GM12865 (cell line): ENCODE data around the gene RCAN2.

Experiments
- DNase-seq: peaks from one replicate; pipeline ENCODE4 v3.0.0; 2010; ENCODE audit warnings: low read depth
- H3K4me3 ChIP-seq: 2 replicates; pipeline ENCODE4 v1.5.1; 2011; ENCODE audit warnings: mild to moderate bottlenecking, low read depth, low read length, control low read depth
- CTCF ChIP-seq: IDR thresholded peaks from 2 replicates; pipeline ENCODE4 v1.5.1; 2011; ENCODE audit warnings: low read length, control low read depth, low read depth, inconsistent platforms; ENCODE audit not compliant: insufficient read depth; ENCODE audit errors: missing control alignments

RCAN2 gene

GRCh38 chr6:46290421-46291274 is 200.6 kb downstream of the RCAN2 start:
- H3K4me3 ChIP-seq, result no peak overlapping the region
- TF ChIP-seq CTCF, result no peak
- DNase-seq, result no peak

GRCh38 chr6:46289898-46290297 is 201.4 kb downstream of the RCAN2 start:
- TF ChIP-seq CTCF, result no peak
- no peak overlapping the region for H3K4me3 ChIP-seq
- DNase-seq, result no peak

GRCh38 chr6:46288835-46289234 is 202.4 kb downstream of the RCAN2 start:
- no peak for TF ChIP-seq CTCF
- peak; percentile 21 for DNase-seq
- no peak overlapping the region for H3K4me3 ChIP-seq

GRCh38 chr6:46287681-46288080 is 203.6 kb downstream of the RCAN2 start:
- no peak for DNase-seq
- H3K4me3 ChIP-seq, result no peak overlapping the region
- no peak for TF ChIP-seq CTCF

GRCh38 chr6:46287043-46287442 is 204.2 kb downstream of the RCAN2 start:
- TF ChIP-seq CTCF, result no peak
- no peak overlapping the region for H3K4me3 ChIP-seq
- DNase-seq, result no peak

GRCh38 chr6:46284475-46284874 is 206.8 kb downstream of the RCAN2 start:
- DNase-seq, result no peak
- no peak overlapping the region for H3K4me3 ChIP-seq
- no peak for TF ChIP-seq CTCF

- DNase-seq, result no peak
- H3K4me3 ChIP-seq, result no peak overlapping the region
- no peak for TF ChIP-seq CTCF
Observed at GRCh38 chr6:46281110-46281509, 210.1 kb downstream of the RCAN2 start.
